Endodermal cell (in vitro differentiated cells): ENCODE measurements around the gene ITSN1. TPM values are rescaled to one million over a fixed set of nuclear protein-coding genes. Genes with fewer than 3 reads are reported as not detected.

Experiments used
- DNase-seq: peaks from one replicate; pipeline ENCODE4 v3.0.0-alpha.2; 2017
- H3K27ac ChIP-seq: 2 replicates; pipeline ENCODE4 v1.5.1; 2013; ENCODE audit warnings: mild to moderate bottlenecking, low read depth, low read length, moderate library complexity
- H3K27me3 ChIP-seq: 2 replicates; pipeline ENCODE4 v1.6.1; 2013; ENCODE audit warnings: mild to moderate bottlenecking, low read length, moderate library complexity; ENCODE audit not compliant: insufficient read depth, control insufficient read depth, poor library complexity, severe bottlenecking
- H3K36me3 ChIP-seq: 2 replicates; pipeline ENCODE4 v1.7.0; 2013; ENCODE audit warnings: mild to moderate bottlenecking, low read length, moderate library complexity; ENCODE audit not compliant: control insufficient read depth, insufficient read depth
- H3K4me1 ChIP-seq: one replicate; pipeline ENCODE4 v1.7.0; 2013; ENCODE audit warnings: low read length; ENCODE audit not compliant: control insufficient read depth, insufficient read depth
- H3K4me3 ChIP-seq: 2 replicates; pipeline ENCODE4 v1.5.1; 2013; ENCODE audit warnings: mild to moderate bottlenecking, low read length, moderate library complexity
- H3K9ac ChIP-seq: 2 replicates; pipeline ENCODE4 v1.6.1; 2013; ENCODE audit warnings: mild to moderate bottlenecking, low read length, moderate library complexity; ENCODE audit not compliant: poor library complexity, severe bottlenecking; ENCODE audit errors: extremely low read depth
- H3K9me3 ChIP-seq: 2 replicates; pipeline ENCODE4 v1.6.1; 2013; ENCODE audit warnings: mild to moderate bottlenecking, low read length, moderate library complexity; ENCODE audit not compliant: control insufficient read depth
- H3K27ac Mint-ChIP-seq: 2 replicates; pipeline ENCODE4 v1.8.0; 2020; ENCODE audit warnings: mixed read lengths
- H3K27me3 Mint-ChIP-seq: 2 replicates; pipeline ENCODE4 v1.8.0; 2021; ENCODE audit warnings: mild to moderate bottlenecking, mixed read lengths; ENCODE audit not compliant: insufficient read depth
- H3K36me3 Mint-ChIP-seq: 2 replicates; pipeline ENCODE4 v1.8.0; 2020; ENCODE audit warnings: low read depth, mixed read lengths
- H3K4me1 Mint-ChIP-seq: 2 replicates; pipeline ENCODE4 v1.8.0; 2020; ENCODE audit warnings: mixed read lengths
- H3K4me3 Mint-ChIP-seq: 2 replicates; pipeline ENCODE4 v1.8.0; 2020; ENCODE audit warnings: mild to moderate bottlenecking, moderate library complexity, mixed read lengths
- H3K9me3 Mint-ChIP-seq: 2 replicates; pipeline ENCODE4 v1.8.0; 2020; ENCODE audit warnings: mild to moderate bottlenecking, mixed read lengths
- WGBS, 2 experiments: methylation state at CpG; one replicate each; pipeline versions ENCODE4 v1.1.5 to v1.1.7; 2013; ENCODE audit warnings: missing lambda C conversion rate in 2 of 2, mixed read lengths in 1 of 2; ENCODE audit not compliant: insufficient coverage in 1 of 2, insufficient read length in 1 of 2; 5-methylcytosine and 5-hydroxymethylcytosine counted together
- total RNA-seq, 2 donors: library from RNA; stranded (reverse); fragmentation: NEBNext Ultra II Directional in 1 of 2; extraction: Animal tissue kit (Norgen Biotek cat#: 25700) in 1 of 2; gene quantifications; 2 replicates in 1 of 2; 3 replicates in 1 of 2; pipeline ENCODE4 v1.2.1, GENCODE V29; 2021
- TF ChIP-seq, protein P1 (sequence below): fragments of 200-600 bp; sonication (generic); conservative IDR thresholded peaks from 2 replicates; pipeline ENCODE4 v1.5.0; 2021; ENCODE audit warnings: antibody characterized with exemption, mild to moderate bottlenecking

The ITSN1 gene
- total RNA-seq, 2 donors from 2014 or later, result 89.6 to 104 TPM

DNA sequence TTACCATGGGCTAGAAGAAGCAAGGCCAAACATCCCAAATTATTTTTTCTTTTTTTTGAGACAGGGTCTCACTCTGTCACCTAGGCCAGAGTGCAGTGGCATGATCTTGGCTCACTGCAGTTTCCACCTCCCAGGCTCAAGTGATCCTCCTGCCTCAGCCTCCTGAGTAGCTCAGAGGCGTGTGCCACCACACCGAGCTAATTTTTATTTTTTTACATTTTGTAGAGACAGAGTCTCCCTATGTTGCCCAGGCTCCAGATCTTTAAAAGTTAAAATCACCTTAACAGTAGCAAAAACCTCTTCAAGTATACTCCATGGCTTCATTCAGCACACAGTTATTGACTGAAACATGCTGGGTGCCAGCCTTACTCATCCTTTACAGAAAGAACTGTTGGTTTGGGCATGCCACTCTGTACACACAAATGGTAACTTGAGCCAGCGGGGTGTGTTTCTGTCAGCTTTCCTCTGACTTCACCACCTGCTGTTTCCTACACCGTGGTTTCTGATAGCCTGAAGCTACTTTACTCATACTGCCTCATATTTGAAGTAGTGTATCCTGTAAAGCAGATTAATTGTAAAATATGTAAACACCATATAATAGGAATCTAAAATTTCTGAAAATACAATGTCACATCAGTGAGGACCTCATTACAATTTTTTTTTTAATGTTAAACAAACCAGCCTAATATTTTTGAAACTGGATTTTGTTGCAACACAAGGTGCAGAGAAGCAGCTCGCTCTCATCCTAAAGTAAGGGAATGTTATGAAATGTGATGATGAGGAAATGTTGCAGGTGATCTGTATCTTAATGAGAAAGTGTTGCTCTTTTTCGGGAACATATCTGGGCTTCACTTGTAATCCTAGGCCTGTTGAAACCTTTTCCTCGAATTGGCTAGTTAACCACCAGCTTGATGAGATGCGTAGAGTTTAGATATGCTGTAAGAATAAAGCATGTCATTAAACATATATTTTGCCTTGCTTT, 159.4 kb downstream of the ITSN1 start:
- Mint-ChIP-seq H3K36me3 (peaks cover 71% of the 10 kb centered on the region), H3K4me3 (no peak overlapping the region), H3K4me1 (peaks cover 15% of the 10 kb centered on the region), H3K9me3 (no peaks in the 10 kb centered on the region), H3K27me3 (no peaks in the 10 kb centered on the region), H3K27ac (peak overlapping the region; percentile 29)
- TF ChIP-seq, protein P1, sequence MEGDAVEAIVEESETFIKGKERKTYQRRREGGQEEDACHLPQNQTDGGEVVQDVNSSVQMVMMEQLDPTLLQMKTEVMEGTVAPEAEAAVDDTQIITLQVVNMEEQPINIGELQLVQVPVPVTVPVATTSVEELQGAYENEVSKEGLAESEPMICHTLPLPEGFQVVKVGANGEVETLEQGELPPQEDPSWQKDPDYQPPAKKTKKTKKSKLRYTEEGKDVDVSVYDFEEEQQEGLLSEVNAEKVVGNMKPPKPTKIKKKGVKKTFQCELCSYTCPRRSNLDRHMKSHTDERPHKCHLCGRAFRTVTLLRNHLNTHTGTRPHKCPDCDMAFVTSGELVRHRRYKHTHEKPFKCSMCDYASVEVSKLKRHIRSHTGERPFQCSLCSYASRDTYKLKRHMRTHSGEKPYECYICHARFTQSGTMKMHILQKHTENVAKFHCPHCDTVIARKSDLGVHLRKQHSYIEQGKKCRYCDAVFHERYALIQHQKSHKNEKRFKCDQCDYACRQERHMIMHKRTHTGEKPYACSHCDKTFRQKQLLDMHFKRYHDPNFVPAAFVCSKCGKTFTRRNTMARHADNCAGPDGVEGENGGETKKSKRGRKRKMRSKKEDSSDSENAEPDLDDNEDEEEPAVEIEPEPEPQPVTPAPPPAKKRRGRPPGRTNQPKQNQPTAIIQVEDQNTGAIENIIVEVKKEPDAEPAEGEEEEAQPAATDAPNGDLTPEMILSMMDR, result no peak
- no peak overlapping the region for H3K9ac ChIP-seq
- H3K4me1 ChIP-seq, result peaks cover 9% of the 10 kb centered on the region
- peaks cover 71% of the 10 kb centered on the region for H3K36me3 ChIP-seq
- no peaks in the 10 kb centered on the region for H3K27me3 ChIP-seq
- H3K27ac ChIP-seq, result no peak overlapping the region
- DNase-seq, result peak; percentile 59
- H3K9me3 ChIP-seq, result no peaks in the 10 kb centered on the region
- peak overlapping the region; percentile 32 for H3K4me3 ChIP-seq
- 79 to 92% methylated on average over 6 to 8 of the region's 8 CpGs for WGBS, 2 experiments

DNA sequence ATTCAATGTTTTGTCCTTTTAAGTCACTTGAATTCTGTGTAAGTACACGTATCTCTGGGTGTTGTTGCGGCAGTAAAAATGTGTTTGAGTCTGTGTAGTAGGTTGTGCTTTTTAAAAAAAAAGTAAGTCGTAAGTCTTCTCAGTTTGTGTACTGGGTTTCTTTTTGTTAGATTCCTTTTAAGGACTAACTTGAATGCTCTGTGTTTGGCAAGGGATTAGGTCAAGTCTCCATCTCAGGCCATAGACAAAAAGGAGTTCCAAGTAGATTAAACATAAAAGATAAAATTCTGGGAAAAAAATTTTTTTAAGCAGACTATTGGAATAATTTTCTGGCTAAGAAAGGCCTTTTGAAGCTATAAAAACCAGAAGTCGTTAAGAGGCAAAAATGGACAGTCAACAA, 160.2 kb downstream of the ITSN1 start:
- no peak for DNase-seq
- H3K4me3 Mint-ChIP-seq, result no peak overlapping the region
- peaks cover 9% of the 10 kb centered on the region for H3K4me1 ChIP-seq
- 66 to 90% methylated on average over 2 to 4 of the region's 4 CpGs for WGBS, 2 experiments
- H3K36me3 ChIP-seq, result peaks cover 68% of the 10 kb centered on the region
- H3K9me3 Mint-ChIP-seq, result no peaks in the 10 kb centered on the region
- no peak overlapping the region for H3K27ac ChIP-seq
- H3K27me3 Mint-ChIP-seq, result no peaks in the 10 kb centered on the region
- no peak overlapping the region for H3K9ac ChIP-seq
- H3K27ac Mint-ChIP-seq, result peak overlapping the region; percentile 29
- TF ChIP-seq, protein P1, result no peak
- peaks cover 67% of the 10 kb centered on the region for H3K36me3 Mint-ChIP-seq
- peaks cover 15% of the 10 kb centered on the region for H3K4me1 Mint-ChIP-seq
- H3K27me3 ChIP-seq, result no peaks in the 10 kb centered on the region
- H3K4me3 ChIP-seq, result peak overlapping the region; percentile 32
- H3K9me3 ChIP-seq, result no peaks in the 10 kb centered on the region

DNA sequence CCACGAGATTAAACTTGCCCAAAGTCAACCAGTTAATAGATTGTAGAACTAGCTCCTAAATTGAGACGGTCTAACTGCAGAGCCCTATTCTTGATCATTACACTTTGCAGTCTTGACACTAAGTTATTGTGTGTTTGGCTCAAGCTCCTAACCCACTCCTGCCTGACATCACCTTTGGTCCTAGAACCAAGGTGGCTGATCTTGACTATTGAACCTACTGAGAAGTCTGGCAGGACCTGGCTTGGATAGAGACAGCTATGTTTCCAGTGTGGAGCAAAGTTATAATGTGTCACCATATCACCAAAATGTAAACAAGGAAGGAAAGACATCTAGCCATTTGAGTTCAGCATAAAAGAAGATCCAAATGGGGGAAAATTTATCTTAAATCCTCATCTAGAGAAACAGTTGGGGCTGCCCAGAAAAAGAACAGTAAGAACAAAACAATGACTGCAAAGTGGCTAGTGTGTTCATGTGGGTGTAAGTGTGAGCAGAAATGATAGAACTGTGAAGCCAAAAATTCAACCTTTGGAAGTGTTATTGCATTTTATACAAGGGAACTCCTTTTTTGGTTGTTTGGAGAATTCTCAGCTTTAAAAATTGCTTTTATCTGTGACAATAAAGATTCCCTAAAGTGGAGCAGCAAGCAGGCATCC, 166.5 kb downstream of the ITSN1 start:
- H3K27me3 Mint-ChIP-seq, result no peaks in the 10 kb centered on the region

More for the DNA sequence above, 166.5 kb downstream of the ITSN1 start:
- Mint-ChIP-seq H3K4me3 (no peak overlapping the region), H3K4me1 (peaks cover 6% of the 10 kb centered on the region), H3K9me3 (no peaks in the 10 kb centered on the region), H3K27ac (no peak overlapping the region), H3K36me3 (peaks cover 48% of the 10 kb centered on the region)
- no peak overlapping the region for H3K27ac ChIP-seq
- no peaks in the 10 kb centered on the region for H3K27me3 ChIP-seq
- H3K4me3 ChIP-seq, result no peak overlapping the region
- TF ChIP-seq, protein P1, result no peak
- WGBS, 2 experiments, result 98 to 100% methylated on average over 2 of the region's 2 CpGs
- no peak overlapping the region for H3K9ac ChIP-seq
- DNase-seq, result no peak
- no peaks in the 10 kb centered on the region for H3K4me1 ChIP-seq
- H3K9me3 ChIP-seq, result no peaks in the 10 kb centered on the region
- peaks cover 41% of the 10 kb centered on the region for H3K36me3 ChIP-seq
